GM21737 (cell line): ENCODE data around the gene PGF.

Experiments used
- ATAC-seq: cut with Tn5 transposase; IDR thresholded peaks from one replicate; pipeline ENCODE4 v1.9.1; 2021; ENCODE audit warnings: mild to moderate bottlenecking, moderate library complexity; ENCODE audit not compliant: unreplicated experiment

PGF gene

DNA sequence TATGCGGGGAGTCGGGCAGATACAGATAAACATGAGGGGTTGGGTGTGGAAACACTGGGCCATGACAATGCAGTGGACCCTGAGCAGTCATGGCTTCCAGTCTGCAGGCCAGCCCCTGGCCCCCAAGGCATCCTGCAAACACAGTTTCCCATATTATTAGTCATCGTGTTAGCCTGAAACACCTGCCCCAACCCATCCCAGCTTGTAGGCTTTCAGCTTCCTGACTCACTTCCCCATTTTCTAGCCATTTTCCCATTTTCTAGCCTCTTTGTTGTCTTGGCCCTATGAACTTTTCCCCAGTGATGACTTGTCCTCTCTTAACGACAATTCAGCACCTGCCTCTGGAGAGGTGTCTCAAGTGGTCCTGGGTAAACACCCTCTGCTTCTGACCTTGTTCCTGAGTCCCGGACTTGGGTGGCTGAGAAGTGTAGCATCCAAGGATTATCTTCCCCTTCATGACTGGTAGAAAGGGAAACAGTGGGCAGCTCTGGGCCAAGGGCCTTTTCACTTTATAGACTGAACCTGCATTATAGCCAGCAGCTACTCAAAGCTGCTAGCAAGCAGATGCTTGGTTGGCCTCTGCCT, 4.3 kb upstream of the PGF start:
- no peak for ATAC-seq

- ATAC-seq = no peak
Measured at GRCh38 chr14:74956280-74957072, 1.1 kb upstream of the PGF start.

GRCh38 chr14:74956027-74956279, 556 bp upstream of the PGF start:
- no peak for ATAC-seq

DNA sequence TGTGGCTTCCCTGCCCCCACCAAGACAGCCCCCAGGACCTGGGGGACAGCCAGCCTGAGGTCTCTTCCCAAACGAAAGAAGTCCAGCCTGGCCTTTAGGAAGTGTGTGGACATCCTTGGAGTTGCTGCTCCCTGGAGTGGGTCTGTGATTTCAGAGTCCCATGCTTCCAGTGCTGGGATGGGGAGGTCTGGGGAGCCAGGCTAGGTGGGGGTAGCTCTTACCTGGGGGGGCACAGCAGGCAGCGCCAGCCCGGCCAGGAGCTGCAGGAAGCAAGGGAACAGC, 509 bp downstream of the PGF start:
- ATAC-seq = no peak

- ATAC-seq = no peak
Measured at GRCh38 chr14:74954232-74954946, 1.0 kb downstream of the PGF start.

DNA sequence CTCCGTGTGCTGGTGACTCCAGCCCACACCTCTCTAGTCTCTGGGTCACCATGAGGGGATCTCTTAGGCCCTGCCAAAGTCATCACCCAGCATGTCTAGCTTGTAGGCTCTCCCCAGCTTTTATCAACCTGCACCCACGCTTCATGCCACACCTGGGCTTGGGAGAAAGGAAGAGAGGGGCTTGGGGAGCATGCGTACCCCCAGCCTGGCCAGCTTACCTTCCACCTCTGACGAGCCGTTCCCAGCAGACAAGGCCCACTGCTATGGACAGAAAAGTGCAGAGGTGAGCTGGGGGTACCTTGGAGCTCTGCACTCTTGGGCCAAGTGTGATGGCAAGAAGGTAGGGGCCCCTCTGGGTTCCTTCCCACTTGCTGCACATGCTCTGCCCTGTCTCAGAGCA, 1.7 kb downstream of the PGF start:
- no peak for ATAC-seq

DNA sequence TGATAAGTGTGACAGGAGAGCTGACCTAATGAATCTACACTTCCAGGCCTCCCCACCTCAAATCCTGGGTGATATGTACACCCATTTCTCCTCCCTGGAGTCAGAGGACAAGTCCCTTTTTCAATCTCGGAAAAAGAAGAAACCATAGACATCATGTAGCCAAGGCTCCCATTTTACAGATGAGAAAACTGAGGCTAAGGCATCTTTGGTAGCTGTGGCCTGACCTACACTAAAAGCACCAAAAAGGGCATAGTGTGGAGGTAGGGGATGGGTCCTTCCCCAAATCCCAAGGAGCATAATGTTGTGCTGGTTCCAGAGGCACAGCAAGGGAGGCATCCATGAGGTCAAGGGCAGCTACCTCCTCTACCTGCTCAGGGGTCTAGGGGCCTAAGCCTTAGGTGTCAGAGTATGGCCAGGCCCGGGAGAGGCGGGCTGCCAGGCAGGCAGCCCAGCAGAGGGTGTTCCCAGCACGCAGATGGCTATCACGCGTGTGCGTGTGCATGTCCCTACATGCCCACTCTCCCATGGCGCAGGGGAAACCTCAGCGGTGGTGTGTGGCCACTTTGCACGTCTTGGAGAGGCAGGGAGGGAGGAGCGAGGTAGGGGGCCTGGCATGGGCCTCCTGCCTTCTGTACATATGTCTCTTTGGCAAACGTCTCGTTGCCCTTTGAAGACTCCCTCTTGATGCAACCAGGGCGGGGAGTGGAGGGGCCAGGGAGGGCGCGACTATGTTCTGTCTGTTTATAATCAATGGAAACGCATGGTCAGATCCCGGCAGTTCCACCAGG, 2.5 kb downstream of the PGF start:
- ATAC-seq = no peak

DNA sequence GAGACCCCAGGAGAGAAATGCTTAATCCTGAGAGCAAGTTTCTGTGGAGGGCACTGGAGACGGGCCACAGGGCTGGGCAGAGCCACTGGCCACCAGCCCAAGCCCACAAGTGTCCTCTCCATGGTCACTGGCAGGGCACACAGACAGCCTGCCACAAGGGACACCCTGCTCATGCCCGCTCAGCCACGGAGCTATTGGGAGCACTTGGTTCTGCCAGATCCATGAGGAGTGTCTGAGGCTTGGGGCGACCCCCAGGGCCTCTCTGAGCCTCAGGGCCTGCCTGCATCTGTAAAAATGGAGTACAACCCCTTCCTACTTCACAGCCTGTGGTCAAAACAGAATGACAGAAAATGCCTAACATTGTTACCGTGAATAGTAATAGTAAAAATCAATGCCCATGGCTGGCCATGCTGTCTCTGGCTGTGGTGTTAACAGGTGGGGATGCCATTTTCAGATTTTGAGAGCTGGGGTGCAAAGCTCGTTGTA, 3.2 kb downstream of the PGF start:
- no peak for ATAC-seq

DNA sequence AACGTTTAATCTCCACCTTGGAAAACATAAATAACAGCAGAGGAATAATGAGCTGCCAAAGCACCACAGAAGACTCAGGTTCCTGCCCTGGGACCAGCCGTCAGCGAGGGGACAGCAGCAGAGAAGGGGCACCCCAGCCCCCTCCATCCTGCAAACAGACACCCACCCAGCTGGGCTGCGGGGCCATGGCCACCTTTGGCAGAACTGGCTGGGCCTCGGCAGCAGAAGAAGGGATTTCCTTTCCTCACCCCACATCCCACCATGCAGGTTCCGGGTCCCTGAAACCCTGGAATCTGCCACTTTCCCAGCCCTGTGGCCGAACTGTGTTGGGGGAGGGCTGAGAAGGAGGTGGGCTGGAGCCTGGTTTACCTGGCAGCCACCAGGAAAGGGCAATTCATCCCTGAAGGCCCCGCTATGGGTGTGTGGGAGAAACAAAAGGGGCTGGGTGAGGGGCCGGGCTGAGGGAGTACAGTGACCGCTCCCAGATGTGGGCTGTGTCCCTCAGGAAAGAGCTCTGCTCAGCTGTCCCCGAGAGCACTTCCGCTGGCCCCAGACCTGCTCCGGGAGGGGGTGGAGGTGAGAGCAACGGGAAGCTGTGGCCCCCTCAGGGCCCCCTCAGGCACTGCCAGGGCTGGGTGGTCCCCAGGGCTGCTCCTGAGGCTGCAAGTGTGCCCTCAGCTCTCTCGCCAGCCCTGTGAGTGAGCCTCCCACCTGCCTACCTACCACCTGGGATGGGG, 3.8 kb downstream of the PGF start:
- no peak for ATAC-seq

DNA sequence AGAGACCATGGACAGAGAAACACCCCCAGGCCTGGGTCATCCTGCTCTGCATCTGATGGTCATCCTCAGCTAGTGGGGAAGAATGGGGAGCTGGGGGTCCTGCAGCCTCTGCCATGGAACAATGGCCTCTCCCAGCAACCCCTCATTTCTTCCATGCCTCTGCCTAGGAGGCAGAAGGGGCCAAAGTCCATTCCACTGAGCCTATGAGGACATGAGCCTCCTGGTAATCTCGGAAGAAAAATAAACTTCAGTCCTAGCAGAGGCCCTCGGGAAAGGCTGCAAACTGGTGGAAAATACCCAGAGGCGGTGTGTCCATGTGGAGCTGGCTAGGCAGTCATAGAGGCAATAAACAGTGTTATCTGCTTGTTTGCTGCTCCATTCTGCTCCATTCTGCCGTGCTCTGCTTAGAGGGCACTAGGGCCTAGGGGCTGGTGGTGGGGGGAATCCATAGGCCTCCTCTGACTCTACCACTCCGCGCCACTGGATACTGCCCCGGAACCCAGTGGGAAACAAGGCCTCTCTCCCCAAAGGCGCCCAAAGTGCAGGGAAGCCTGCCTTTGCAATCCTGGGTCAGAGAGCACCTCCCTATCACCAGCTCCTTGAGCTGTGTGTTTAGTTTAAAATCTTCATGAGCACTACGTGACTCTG, 4.5 kb downstream of the PGF start:
- ATAC-seq = no peak

DNA sequence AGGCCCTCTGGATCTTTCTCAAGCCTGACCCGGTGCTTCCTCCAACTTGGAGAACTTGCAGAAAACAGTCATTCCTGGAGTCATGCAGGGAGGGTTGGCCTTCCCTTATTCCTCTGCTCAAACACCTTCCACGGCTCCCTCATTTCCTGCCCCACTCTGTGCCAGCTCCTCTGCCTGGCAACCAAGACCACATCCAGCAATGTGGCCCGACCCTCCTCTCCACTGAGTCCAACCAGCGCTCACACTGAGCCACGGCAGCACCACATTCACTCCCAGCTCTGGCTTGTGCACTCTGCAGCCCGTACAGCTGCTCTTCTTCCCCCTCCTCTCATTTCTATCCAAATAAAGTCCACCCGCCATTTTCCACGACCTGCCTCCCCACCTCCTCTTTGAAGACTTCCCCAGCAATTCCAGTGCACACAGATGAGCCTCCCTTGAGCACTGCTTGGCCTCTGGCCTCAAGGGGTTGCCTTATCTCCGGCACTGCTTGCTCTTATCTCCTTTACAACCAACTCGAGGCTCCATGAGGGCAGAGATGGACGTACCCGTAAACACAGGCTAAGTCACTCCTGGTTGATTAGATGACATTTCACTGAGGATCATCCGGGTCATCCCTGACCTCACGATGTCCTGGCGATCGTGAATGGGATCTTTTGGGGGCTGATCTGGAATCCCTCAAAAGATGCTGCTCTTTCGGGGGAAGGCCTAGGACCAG, 5.4 kb downstream of the PGF start:
- no peak for ATAC-seq

DNA sequence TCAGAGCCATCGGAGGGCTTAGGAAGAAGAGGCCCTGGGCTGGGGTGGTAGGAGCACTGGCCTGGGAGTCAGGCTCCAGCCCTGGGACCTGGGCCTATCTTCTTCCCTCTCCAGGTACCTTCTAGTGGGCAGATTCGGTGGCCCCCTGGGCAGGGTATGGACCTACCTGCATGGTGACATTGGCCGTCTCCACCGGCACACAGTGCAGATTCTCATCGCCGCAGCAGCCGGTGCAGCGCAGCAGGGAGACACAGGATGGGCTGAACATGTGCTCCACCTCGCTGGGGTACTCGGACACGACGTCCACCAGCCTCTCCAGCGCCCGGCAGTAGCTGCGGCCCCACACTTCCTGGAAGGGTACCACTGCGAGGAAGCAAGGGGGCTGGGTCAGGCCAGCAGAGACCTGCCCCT, 6.2 kb downstream of the PGF start:
- ATAC-seq = no peak

DNA sequence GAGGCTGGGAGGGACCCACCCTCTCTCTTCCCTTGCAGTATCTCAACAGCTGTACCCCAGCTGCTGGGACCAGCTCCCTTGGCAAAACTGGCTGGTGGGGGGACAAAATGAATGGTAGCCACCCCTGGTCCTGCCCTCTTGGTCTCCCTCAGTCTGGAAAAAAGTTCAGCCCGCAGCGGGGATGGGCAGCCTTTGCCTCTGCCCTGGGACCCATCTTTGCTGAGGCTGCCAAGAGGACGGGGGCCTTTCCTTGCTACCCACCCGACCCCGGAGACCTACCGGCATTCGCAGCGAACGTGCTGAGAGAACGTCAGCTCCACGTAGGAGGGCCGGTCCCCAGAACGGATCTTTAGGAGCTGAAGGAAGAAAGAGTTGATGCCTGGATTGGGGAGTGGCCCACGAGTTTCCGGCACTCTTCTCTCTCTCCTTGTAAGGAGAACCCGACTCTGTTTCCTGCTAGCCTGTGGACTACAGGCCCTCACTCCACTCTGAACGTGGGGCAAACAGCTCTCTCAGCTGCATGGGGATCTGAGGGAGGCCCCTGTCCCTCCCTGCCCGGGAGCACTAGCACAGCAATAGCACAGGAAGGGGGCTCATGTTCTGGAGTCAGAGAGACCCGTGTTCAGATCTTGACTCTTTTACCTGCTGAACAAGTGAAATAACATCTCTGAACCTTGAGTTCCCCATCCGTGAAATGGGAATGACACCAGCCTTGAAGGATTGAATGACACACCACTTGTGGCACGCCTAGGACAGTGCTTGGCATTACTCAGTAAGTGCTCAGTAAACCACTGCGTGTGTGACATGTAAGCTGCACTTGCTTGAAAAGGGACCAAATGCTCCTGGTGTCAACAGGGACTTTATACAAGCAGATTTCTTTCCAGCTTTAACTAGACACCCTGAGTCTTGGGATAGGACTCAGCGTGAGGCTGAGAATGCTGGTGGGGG, 6.9 kb downstream of the PGF start:
- ATAC-seq = no peak

DNA sequence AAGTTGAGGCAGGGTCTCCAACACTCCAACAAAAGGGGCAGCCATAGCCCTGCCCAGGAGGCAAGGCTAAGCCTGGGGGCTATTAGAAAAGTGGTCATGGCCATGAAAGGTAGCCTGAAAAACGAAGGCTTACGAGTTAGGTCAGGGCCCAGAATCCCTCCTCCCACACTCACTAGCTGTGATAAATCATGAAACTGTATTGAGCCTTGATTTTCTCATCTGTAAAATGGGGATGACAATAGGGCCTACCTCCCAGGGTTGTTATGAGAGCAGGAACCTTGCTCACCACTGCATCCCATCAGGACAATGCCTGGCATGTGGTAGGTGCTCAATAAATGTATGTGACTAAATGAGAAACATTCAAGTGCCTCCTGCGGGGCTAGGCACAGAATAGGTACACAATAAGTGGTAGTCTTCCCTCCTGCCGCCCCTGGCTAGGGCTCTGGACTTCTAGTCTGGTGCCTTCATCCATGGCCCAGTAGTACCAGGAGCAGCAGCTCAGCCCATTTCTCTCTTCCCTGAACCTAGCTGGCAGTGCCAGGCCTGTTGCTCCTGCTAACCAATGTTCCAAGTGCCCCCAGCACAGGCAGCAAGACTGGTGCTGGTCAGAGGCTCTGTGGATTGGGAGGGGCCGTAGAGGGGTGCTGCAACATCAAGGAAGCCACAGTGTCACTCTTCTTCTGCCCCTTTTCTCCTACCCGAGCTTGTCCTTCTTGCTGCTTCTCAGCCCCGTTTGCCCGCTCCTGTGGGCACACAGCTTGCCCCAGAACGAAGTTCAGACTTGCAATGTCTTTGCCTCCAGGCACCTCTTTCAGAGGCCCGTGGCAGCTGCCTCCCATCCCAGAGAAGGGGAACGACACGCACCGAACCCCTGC, 7.8 kb downstream of the PGF start:
- ATAC-seq = no peak

DNA sequence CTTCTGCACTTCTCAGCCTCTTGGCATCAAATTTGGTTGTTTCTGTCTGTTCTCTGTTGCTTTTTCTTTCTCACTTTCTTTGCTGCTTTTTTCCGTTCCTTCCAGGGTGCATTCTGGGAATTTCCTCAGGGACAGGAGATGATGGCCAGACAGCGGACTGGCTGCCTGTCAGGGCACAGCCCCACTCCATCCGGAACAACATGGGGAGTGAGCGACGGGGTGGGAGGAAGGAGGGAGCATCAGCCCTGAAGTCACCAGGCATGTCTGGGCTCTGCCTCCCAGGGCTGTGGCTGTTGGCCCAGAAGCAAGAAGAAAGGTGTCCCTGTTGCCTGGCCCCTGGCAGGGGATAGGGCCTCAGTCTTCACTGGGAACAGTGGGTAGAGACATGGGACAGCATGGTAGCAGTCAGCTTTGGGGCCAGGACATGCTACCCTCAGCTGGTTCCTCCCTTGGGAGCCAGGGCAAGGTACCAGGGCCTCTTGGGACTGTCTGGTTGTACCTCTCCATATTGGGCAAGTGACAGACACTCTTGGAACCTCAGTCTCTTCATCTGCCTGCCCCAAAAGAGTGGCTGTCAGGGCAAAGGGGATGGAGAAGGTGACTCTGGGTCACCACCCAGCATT, 8.6 kb downstream of the PGF start:
- ATAC-seq = no peak

GRCh38 chr14:74945852-74946658, 9.3 kb downstream of the PGF start:
- no peak for ATAC-seq
